ENCODE measurements around the gene BLMH.

DNA sequence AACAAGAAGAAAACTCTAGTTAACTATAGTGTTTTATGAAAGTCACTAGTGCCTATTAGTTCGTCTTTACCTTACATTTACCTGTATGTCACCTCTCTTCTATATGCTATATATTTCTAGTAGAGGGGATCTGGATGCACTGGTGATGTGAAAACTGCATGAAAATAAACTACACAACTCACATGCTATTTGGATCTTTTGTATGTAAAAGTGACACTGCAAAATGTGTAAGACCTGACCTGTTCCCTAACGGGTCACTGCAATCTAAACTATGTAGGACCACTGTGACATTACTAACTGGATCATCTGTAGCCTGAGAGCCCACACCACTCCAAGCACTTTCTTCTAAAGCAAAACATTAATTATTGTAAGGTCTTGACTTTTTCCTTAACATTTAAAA, 1.7 kb downstream of the BLMH start:
- TF ChIP-seq, protein P1, sequence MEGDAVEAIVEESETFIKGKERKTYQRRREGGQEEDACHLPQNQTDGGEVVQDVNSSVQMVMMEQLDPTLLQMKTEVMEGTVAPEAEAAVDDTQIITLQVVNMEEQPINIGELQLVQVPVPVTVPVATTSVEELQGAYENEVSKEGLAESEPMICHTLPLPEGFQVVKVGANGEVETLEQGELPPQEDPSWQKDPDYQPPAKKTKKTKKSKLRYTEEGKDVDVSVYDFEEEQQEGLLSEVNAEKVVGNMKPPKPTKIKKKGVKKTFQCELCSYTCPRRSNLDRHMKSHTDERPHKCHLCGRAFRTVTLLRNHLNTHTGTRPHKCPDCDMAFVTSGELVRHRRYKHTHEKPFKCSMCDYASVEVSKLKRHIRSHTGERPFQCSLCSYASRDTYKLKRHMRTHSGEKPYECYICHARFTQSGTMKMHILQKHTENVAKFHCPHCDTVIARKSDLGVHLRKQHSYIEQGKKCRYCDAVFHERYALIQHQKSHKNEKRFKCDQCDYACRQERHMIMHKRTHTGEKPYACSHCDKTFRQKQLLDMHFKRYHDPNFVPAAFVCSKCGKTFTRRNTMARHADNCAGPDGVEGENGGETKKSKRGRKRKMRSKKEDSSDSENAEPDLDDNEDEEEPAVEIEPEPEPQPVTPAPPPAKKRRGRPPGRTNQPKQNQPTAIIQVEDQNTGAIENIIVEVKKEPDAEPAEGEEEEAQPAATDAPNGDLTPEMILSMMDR (conservative IDR thresholded peaks at IDR 0.05; ENCODE audit: low read depth in 2 of 2): no peak
- no peak for TF ChIP-seq CREB1 (CRISPR knock-in tag; IDR thresholded peaks at IDR 0.05; ENCODE audit: low read depth)
